ENCODE results near the gene GUCY2F.

The GUCY2F gene

DNA sequence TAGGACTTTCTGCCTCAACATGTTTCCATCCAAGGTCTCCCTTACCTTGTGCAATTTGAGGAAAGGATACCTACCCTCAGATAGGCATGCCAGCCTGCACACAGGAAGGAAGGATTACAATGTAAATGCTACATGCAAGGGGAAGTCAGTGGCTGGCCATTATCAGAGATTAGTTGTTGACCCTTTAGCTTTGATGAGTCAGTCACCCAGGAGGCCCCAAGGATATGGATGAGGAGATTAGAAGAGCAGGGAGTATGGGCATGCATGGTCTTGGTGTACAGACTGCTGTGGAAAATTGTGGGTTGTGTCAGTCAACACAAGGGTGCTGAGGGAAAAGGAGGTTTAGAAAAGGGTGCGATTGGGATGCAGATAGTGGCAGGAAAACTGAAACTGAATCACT lies 92.0 kb downstream of the GUCY2F start:
- ChIA-PET CTCF (no interaction called here), POLR2A (ENCODE audit: low non-redundant PET) (no interaction called here)
- H3K27ac ChIP-seq = no peak overlapping the region
- DNase-seq (ENCODE audit: low spot score) = peak; percentile 0
- TF ChIP-seq, protein P1, sequence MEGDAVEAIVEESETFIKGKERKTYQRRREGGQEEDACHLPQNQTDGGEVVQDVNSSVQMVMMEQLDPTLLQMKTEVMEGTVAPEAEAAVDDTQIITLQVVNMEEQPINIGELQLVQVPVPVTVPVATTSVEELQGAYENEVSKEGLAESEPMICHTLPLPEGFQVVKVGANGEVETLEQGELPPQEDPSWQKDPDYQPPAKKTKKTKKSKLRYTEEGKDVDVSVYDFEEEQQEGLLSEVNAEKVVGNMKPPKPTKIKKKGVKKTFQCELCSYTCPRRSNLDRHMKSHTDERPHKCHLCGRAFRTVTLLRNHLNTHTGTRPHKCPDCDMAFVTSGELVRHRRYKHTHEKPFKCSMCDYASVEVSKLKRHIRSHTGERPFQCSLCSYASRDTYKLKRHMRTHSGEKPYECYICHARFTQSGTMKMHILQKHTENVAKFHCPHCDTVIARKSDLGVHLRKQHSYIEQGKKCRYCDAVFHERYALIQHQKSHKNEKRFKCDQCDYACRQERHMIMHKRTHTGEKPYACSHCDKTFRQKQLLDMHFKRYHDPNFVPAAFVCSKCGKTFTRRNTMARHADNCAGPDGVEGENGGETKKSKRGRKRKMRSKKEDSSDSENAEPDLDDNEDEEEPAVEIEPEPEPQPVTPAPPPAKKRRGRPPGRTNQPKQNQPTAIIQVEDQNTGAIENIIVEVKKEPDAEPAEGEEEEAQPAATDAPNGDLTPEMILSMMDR (conservative IDR thresholded peaks at IDR 0.05; ENCODE audit: low read depth) = no peak

DNA sequence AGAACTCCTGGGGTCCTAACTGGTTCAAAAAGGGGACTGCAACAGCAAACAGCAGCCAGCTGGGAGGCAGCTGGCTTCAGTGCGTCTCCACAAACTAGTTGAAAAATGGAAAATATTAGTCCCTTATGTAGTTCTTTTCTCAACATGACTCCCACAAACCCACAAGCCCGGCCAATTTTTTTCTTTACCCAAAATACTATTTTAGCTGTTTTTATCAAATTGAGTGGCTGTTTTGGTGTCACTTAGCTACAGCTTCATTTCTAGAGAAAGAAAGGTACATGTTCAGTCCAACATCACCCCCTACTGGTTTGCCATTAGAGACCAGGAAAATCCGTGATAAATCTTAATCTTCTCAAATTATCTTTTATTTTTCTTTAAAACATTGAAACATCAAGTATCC lies 97.2 kb downstream of the GUCY2F start:
- no peak overlapping the region for H3K27ac ChIP-seq
- TF ChIP-seq, protein P1 (conservative IDR thresholded peaks at IDR 0.05; ENCODE audit: low read depth) = no peak
- DNase-seq (ENCODE audit: low spot score) = no peak
- CTCF ChIA-PET = interaction anchor here (0.5 to 1.7 kb wide), 4 partner anchors 95 to 685 kb away, joined by 4 to 15 read pairs (median 5); no protein-coding TSS in a partner anchor
- POLR2A ChIA-PET (ENCODE audit: low non-redundant PET) = no interaction called here

DNA sequence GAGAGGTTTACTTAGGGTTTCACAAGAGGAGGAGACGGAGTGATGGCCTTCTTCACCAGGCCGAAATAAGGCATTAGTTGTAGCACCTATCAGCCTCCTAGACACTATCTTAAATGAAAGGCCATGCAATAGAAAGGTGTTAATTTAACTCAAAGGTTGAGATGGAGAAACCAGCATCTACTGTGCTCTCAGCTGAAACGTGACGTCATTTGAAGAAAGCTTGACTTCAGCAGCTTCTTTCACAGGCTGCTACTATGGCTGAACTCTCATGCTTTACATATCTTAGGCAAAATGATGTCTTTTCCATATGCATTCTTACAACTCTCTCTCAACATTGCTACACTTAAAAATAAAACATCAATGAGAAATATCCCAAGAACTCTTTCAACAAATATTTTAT lies 99.6 kb downstream of the GUCY2F start:
- H3K27ac ChIP-seq = no peak overlapping the region
- TF ChIP-seq, protein P1 (conservative IDR thresholded peaks at IDR 0.05; ENCODE audit: low read depth) = no peak
- ChIA-PET POLR2A (ENCODE audit: low non-redundant PET) (no interaction called here), CTCF (no interaction called here)
- DNase-seq (ENCODE audit: low spot score) = no peak

DNA sequence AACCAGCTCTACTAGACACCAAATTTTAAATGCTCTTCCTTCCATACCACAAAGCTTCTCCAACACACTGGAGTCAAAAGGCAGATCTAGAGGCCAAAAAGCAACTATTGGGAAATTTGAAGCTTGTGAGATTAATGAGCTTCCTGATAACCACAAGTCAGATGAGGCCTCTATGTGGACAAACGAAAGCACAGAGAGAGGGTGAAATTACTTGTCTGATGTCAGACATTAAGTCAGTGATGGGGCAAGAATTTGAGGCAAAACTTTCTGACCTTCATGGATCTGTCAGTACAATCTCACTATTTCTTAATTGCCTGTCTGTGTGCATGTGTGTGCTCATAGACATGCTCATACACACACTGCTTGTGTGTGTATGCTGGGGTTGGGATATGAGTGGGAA lies 103.6 kb downstream of the GUCY2F start:
- CTCF ChIA-PET = no interaction called here
- H3K27ac ChIP-seq = no peak overlapping the region
- POLR2A ChIA-PET (ENCODE audit: low non-redundant PET) = no interaction called here
- TF ChIP-seq, protein P1 (conservative IDR thresholded peaks at IDR 0.05; ENCODE audit: low read depth) = no peak
- DNase-seq (ENCODE audit: low spot score) = no peak

DNA sequence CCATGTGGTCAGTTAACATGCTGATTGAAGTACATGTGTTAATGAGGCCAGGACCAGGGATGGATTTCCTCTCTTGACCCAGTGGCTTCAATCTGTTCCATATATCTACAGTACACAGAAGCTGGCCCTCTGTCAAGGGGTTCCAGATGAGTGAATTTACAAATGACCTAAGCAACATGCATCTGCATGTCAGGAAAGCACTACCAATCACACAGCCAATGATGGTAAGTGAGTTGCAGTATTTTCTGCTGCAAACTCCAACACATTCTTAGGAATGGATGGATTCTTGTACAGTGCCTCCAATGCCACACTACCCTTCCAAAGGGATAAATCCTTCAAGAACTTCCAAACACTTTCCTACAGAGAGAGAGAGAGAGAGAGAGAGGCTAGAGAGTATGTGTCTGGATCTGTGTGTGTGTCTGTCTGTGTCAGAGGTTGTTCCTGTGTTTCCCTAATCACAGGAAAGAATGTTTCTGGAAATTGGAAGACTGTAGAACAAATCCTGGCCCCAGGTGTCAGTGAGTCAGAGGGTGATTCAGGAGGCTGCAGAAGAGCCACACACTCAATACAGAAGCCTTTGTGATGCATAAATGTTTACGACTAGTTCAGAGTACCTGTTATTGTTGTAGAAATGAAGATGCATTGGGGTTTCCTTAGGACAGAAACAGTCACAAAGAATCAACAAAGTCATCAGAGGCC lies 107.5 kb downstream of the GUCY2F start:
- peak; percentile 59 for DNase-seq (ENCODE audit: low spot score)
- TF ChIP-seq, protein P1 (conservative IDR thresholded peaks at IDR 0.05; ENCODE audit: low read depth) = no peak
- ChIA-PET POLR2A (ENCODE audit: low non-redundant PET) (no interaction called here), CTCF (no interaction called here)
- H3K27ac ChIP-seq = no peak overlapping the region

DNA sequence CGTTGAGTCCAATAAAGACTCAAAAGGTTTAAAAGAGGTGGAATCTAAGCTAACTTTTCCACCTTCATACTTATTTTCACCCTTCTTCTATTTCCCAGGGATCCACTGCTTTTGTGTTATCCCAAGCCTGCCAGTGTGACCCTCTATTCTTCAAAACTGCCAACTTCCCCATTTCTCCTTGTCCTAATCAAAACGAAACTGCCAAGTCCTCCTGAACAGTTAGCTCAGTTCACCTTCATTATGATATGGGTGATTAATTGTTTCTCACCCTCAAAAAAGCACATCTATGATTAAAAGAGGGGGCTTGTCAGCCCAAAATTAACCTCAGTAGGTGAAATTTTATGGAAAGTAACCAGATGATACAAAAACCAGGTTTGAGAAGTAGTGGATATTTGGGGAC lies 108.4 kb downstream of the GUCY2F start:
- ChIA-PET POLR2A (ENCODE audit: low non-redundant PET) (no interaction called here), CTCF (no interaction called here)
- no peak for DNase-seq (ENCODE audit: low spot score)
- H3K27ac ChIP-seq = no peak overlapping the region
- TF ChIP-seq, protein P1 (conservative IDR thresholded peaks at IDR 0.05; ENCODE audit: low read depth) = no peak
